Fibroblast of lung (primary cell): ENCODE data around the gene RFX2.

Source experiments
- CTCF ChIP-seq, 2 donors: IDR thresholded peaks in 1 of 2; conservative IDR thresholded peaks in 1 of 2; 1 replicate in 1 of 2; 2 replicates in 1 of 2; pipeline ENCODE4 v1.5.1; 2011 to 2012; ENCODE audit warnings: low read length in 2 of 2, control low read depth in 1 of 2, inconsistent platforms in 1 of 2, low read depth in 1 of 2, mild to moderate bottlenecking in 1 of 2
- EZH2 ChIP-seq: IDR thresholded peaks from 2 replicates; pipeline ENCODE4 v1.5.1; 2012; ENCODE audit warnings: low read length, control low read depth, mild to moderate bottlenecking; ENCODE audit errors: missing control alignments

DNA sequence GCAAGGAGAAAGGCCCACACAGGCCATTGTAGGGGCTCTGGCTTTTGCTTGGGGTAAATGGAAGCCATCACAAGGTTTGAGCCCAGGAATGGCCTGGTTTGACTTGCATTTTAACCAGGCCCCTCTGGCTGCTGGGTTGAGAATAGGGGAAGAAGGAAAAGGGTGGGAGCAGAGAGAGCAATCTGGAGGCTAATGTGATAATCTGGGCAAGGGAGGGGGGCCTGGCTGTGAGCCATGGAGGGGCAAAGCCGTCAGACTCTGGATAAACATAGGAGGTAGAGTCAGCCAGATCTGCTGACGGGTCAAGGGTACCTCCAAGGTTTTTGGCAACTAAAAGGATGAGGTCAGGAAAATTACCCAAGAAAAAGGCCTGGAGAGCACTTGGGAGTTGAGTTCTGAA, 41.6 kb downstream of the RFX2 start:
- no peak for TF ChIP-seq CTCF (conservative IDR thresholded peaks at IDR 0.05 in 1 of 2, IDR thresholded peaks at IDR 0.05 in 1 of 2; ENCODE audit: low read depth in 1 of 2, low read length in 2 of 2)
- TF ChIP-seq EZH2 = no peak
